ENCODE data around the gene SYT14. TPM values are rescaled to one million over a fixed set of nuclear protein-coding genes. Genes with fewer than 3 reads are reported as not detected.
"Not testable (repeated sequence)": the region's sequence is repeated elsewhere in the genome, so short reads cannot be mapped to it uniquely, and the experiment has no call there.

SYT14 gene
- polyA plus RNA-seq, 1 experiment, result 1.5 TPM

GRCh38 chr1:209901211-209901610 is 36.8 kb upstream of the SYT14 start:
- ChIA-PET CTCF (no interaction called here), POLR2A (no interaction called here)
- no peak for TF ChIP-seq CTCF (IDR thresholded peaks at IDR 0.05; ENCODE audit: insufficient read depth, low read depth, low read length)
- Histone ChIP-seq H3K27me3 (ENCODE audit: control insufficient read depth, insufficient read depth, low read length) (no peaks in the 10 kb centered on the region), H3K4me3 (ENCODE audit: low read depth, low read length) (no peak overlapping the region), H3K36me3 (ENCODE audit: control insufficient read depth, insufficient read depth, low read length) (no peaks in the 10 kb centered on the region)
- DNase-seq (ENCODE audit: low read depth), result no peak

DNA sequence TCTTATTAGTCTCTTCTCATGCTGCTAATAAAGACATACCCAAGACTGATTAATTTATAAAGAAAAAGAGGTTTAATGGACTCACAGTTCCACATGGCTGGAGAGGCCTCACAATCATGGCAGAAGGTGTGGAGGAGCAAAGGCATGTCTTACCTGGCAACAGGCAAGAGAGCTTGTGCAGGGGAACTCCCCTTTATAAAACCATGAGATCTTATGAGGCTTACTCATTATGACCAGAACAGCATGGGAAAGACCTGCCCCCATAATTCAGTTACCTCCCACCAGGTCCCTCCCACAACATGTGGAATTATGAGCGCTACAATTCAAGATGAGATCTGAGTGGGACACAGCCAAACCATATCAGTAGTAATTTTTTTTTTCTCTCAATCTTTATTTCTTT is 33.2 kb upstream of the SYT14 start:
- H3K27me3 ChIP-seq (ENCODE audit: control insufficient read depth, insufficient read depth, low read length); DNase-seq (ENCODE audit: low read depth); H3K4me3 ChIP-seq (ENCODE audit: low read depth, low read length); H3K36me3 ChIP-seq (ENCODE audit: control insufficient read depth, insufficient read depth, low read length); POLR2A ChIA-PET; CTCF ChIA-PET: not testable (repeated sequence)

- Histone ChIP-seq H3K4me3 (ENCODE audit: low read depth, low read length) (no peak overlapping the region), H3K27me3 (ENCODE audit: control insufficient read depth, insufficient read depth, low read length) (no peaks in the 10 kb centered on the region), H3K36me3 (ENCODE audit: control insufficient read depth, insufficient read depth, low read length) (no peaks in the 10 kb centered on the region)
- CTCF ChIA-PET, result no interaction called here
- no peak for DNase-seq (ENCODE audit: low read depth)
- POLR2A ChIA-PET, result no interaction called here
- TF ChIP-seq CTCF (IDR thresholded peaks at IDR 0.05; ENCODE audit: insufficient read depth, low read depth, low read length), result no peak
These were observed 26.3 kb upstream of the SYT14 start for GRCh38 chr1:209911746-209912145.

DNA sequence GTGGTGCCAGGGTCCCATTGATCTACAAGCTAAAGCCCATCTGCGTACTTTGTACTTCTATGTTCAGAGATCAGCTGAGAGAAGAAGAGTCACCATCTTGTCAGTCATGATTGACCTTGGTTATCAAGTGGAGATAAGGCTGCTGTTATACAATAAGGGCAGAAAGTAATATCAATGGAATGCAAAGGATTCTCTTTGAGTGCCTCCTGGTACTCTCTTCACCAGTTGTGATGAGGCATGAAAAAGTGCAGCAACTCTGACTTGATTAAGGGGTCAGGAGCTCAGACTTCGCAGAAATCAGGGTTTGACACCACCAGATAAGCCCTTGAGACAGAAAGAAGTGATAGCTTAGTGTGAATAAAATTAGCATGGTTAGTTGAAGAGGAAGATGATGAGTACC is 25.7 kb upstream of the SYT14 start:
- no peak for DNase-seq (ENCODE audit: low read depth)
- CTCF ChIA-PET, result no interaction called here
- POLR2A ChIA-PET, result no interaction called here
- no peak for TF ChIP-seq CTCF (IDR thresholded peaks at IDR 0.05; ENCODE audit: insufficient read depth, low read depth, low read length)
- Histone ChIP-seq H3K27me3 (ENCODE audit: control insufficient read depth, insufficient read depth, low read length) (no peaks in the 10 kb centered on the region), H3K4me3 (ENCODE audit: low read depth, low read length) (no peak overlapping the region), H3K36me3 (ENCODE audit: control insufficient read depth, insufficient read depth, low read length) (no peaks in the 10 kb centered on the region)

GRCh38 chr1:209919637-209920036 is 18.4 kb upstream of the SYT14 start:
- H3K36me3 ChIP-seq (ENCODE audit: control insufficient read depth, insufficient read depth, low read length); H3K27me3 ChIP-seq (ENCODE audit: control insufficient read depth, insufficient read depth, low read length); POLR2A ChIA-PET; DNase-seq (ENCODE audit: low read depth); H3K4me3 ChIP-seq (ENCODE audit: low read depth, low read length): not testable (repeated sequence)
- CTCF ChIA-PET, result interaction anchor here (0.6 kb wide), 1 partner anchor 246 kb away, joined by 3 read pairs; no protein-coding TSS in a partner anchor

- TF ChIP-seq CTCF (IDR thresholded peaks at IDR 0.05; ENCODE audit: insufficient read depth, low read depth, low read length), result no peak
- H3K27me3 ChIP-seq (ENCODE audit: control insufficient read depth, insufficient read depth, low read length), result no peaks in the 10 kb centered on the region
- CTCF ChIA-PET, result no interaction called here
- H3K36me3 ChIP-seq (ENCODE audit: control insufficient read depth, insufficient read depth, low read length), result no peaks in the 10 kb centered on the region
- POLR2A ChIA-PET, result no interaction called here
- no peak overlapping the region for H3K4me3 ChIP-seq (ENCODE audit: low read depth, low read length)
- DNase-seq (ENCODE audit: low read depth), result no peak
These were observed 17.2 kb upstream of the SYT14 start for GRCh38 chr1:209920844-209921243.
